Nucleus accumbens (tissue), 56 donors: Measurements from ENCODE around the gene NR4A2.
"Not testable (repeated sequence)": the region's sequence is repeated elsewhere in the genome, so short reads cannot be mapped to it uniquely, and the experiment has no call there.

Source experiments
- DNase-seq, 56 donors: peaks; one replicate each; lab custom pipeline; 2025; lab: John Stamatoyannopoulos, UW

NR4A2 gene

GRCh38 chr2:156322686-156323231 lies 9.8 kb downstream of the NR4A2 start:
- DNase-seq, result no peak

DNA sequence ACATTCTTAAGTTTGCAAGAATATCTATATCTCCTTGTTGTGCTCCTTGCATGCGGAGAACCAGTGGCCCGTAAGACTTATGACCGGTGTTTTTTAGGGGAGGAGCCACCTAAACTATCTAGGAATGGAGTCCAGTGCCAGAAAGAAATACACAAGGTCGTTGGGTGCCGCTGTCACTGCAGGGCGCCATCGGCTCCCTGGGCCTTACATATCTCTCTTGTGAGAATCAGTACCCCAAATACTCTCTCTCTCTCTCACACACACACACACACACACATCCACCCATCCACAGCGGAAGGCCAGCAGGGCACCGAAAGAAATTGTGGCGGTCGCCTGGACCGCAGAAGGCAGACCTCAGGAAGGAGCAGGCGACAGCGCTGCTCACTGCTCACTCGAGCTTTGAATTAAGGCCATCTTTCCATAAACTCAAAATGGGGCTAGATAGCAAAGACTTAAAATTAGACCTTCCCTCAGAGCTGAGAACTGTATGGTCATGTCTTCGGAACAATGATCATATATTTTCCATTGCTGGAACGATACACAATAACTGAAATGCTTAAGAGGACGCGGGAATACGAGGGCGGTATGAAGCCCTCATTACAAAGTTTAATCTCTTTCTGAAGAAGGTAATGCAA lies 10.4 kb downstream of the NR4A2 start:
- no peak for DNase-seq

DNA sequence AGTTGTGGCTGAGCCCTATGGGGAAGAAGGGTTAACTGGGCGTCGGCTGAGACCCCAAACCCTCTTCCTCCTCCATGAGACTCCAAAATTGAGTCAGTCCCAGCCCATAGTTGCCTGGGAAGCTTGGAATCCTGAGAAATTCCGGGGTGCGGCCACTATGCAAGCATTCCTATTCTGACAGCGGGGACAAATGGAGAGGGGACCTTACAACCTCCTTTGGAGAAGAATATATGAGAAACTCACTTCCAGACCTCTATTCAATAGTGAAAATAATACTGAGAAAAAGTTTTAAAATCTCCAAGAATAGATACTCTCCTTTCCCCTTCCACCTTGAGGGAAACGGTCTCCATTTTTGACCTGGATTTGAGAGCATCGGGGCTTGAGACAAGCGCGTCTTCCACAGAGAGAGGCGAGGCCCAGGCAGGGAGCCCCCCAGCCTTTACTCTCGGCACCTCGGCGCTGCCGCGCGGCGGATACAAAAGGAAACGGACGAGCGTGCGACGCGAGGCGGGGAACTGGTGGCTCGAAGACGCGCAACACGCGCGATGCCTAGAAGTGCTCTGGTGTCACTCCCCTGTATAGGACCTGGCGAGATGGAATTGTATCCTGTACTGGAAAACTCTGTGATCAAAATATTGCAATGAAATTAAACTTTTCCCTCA lies 11.1 kb downstream of the NR4A2 start:
- DNase-seq, result no peak

- DNase-seq, result peak in 4 of 56 donors; percentile 17 to 51 (median 44)
Observed at GRCh38 chr2:156320486-156321098, 11.9 kb downstream of the NR4A2 start.

DNA sequence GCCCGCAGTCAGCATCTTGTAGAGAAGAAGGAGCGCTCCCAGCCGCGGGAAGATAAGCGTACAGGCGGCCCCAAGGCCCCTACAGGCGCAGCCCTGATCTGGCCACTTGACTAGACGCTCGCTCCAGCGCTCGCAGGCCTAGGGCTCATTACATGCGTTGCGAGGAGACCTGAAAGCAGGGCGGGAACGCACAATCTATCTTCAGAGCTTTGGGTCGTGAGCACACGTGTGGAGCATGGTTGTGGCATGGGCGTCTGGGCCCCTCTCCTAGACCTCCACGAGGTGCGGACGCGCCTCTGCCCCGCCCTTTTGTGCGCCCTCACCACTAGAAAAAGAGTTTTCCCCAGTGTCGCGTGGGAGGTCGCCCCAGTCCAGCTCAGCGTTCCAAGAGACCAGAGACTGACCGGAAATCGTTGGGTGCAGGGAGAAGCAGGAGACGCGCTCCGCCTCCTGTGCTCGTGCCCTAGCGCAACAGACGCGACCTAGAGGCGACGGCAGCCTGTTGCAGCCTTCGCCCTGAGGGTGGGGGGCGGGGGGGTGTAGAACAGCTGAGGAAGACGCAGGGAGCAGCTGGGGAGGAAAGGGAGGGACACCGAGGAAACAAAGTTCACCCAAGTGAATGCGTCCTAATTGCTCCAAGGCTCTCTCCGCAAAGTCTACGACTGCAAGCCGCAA lies 12.6 kb downstream of the NR4A2 start:
- DNase-seq, result peak in 12 of 56 donors; percentile 4 to 48 (median 37)

GRCh38 chr2:156317631-156318030 lies 14.9 kb downstream of the NR4A2 start:
- no peak for DNase-seq

DNA sequence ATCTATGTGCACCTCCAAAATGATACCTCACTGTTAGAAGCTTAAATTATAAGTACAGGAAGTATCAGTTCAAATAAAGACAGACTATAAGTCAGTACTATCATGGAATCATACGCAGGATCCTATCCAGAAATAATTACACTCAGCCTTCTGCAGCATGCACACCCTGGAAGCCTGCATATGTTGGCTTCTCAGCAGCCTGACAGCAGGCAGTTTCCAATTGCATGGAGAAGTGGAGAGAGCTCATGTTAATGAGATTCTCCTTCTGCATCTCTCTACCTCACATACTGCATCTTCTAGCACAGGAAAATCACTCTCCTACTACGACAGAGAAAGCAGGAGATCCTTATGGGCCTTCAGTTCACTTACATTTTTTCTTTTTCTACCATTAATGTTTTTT lies 20.5 kb downstream of the NR4A2 start:
- no peak for DNase-seq

DNA sequence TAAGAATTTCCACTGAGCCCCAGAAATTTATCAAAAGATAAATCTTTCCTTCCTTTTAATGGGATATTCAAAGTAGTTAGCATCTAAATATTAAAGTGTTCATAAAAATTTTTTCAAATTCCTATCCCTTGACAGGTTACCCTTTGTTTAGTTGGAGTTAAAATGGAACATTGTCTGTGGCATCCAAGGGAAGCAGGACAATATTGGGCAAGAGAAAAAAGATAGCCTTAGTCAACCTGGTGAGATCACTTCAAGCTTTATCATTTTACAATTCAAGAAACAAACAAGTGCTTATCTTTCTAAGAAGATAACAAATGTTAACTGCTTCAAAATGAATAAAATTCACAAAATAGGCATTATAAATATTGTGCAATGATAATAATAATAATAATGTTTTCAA lies 21.7 kb downstream of the NR4A2 start:
- DNase-seq, result no peak

DNA sequence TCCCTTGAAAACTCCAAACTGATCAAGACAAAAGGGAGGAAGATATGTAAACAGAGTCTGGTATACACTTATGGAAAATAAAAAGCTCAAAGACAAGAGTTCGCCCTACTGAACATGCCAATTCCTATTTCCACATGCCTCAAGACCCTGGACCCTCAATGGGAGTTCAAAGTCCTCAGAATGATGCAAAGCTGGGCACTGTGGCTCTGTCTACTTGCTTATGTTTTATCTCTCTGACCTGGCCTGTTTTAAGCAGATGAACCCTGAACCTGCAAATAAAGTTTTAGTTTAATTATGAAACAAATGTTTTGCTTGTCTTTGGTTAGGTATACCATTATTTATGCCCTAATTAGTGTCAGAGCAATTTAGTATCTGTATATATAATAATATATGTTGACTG lies 22.6 kb downstream of the NR4A2 start:
- DNase-seq, result no peak

DNA sequence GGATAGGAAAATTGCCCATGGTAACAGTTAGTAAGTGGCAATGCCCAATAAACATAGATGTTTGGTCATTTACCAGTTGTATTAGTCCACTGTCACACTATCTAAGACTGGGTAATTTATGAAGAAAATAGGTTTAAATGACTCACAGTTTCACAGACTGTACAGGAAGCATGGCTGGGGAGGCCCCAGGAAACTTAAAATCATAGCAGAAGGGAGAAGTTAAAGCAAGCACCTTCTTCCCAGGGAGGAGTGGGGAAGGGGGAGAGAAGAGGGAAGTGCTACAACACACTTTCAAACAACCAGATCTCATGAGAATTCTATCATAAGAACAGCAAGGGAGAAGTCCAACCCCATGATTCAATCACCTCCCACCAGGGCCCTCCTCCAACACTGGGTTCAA lies 23.4 kb downstream of the NR4A2 start:
- no peak for DNase-seq

- no peak for DNase-seq
Observed at GRCh38 chr2:156306821-156307220, 25.7 kb downstream of the NR4A2 start.

- no peak for DNase-seq
Observed at GRCh38 chr2:156305121-156305520, 27.4 kb downstream of the NR4A2 start.

GRCh38 chr2:156300337-156300736 lies 32.2 kb downstream of the NR4A2 start:
- DNase-seq, result no peak

DNA sequence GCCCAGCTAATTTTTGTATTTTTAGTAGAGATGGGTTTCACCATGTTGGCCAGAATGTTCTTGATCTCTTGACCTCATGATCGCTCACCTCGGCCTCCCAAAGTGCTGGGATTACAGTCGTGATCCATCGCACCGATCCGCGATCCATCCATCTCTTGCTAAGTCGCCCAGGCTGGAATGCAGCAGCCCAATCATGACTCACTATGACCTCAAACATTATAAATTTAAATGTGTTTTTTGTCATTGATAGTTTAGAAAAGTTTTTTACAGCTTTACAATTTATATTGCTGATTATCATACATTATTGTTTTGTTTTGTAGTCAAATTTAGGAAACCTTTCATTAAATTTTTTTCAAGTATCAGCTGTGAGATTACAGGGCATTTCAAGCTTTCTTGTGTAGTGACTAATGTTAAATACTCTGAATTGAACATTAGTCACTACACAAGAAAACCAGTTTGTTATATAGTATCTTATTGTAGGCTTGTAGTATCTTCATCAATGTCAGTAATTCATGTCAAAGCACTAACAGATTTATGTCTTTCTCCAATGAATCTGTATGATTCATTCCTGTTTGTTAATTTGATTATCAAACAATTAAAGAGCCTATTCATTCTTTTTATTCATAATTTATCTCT lies 37.5 kb downstream of the NR4A2 start:
- no peak for DNase-seq

GRCh38 chr2:156293382-156293781 lies 39.1 kb downstream of the NR4A2 start:
- DNase-seq, result not testable (repeated sequence)

DNA sequence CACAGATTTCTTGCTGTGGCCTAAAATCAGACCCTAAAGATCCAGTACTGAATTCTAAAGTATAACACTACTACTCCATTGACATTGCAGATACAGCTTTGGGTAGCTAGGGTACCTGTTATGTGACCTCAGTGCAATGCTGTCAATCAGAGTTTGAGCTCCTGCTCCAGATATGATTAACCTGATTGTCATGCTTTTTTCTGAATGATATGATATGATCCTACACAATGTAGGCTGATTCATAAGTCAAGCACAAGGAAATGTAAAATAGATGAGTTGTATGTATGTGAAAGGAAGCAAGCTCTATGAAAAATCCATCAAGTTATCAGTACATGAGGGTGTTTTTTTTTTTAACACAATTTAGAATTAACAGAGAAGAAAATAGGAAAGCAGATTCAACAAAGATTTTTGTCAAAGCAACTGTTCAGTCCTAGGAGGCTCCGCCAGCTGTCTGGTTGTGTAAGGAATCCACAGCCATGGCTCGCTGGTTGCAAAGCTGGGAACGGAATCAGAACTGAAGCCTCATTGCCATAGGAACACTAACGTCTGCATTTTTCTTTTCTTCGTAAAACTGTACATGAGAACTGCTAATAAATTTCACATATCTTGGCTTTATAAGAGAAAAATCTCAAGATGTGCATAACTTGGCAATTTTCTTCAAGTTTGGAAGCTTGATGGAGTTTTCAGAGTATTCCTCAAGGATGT lies 52.9 kb downstream of the NR4A2 start:
- DNase-seq, result no peak
